GM12864 (cell line): ENCODE data around the gene PPP6R2.
A peak's percentile ranks its signal among the peaks of the same experiment; 100 is the strongest.

Source experiments
- DNase-seq: peaks from one replicate; pipeline ENCODE4 v3.0.0-alpha.2; 2011; ENCODE audit warnings: low read depth
- H3K4me3 ChIP-seq: 2 replicates; pipeline ENCODE4 v1.5.1; 2011; ENCODE audit warnings: mild to moderate bottlenecking, low read depth, low read length, control low read depth
- CTCF ChIP-seq: IDR thresholded peaks from 2 replicates; pipeline ENCODE4 v1.5.1; 2011; ENCODE audit warnings: low read depth, mild to moderate bottlenecking, moderate library complexity, low read length, control low read depth, inconsistent platforms; ENCODE audit errors: missing control alignments

Gene PPP6R2

GRCh38 chr22:50482107-50483074 is 139.3 kb downstream of the PPP6R2 start:
- H3K4me3 ChIP-seq: peak overlapping the region; percentile 59
- no peak for TF ChIP-seq CTCF
- no peak for DNase-seq

- TF ChIP-seq CTCF: no peak
- H3K4me3 ChIP-seq: no peak overlapping the region
- no peak for DNase-seq
Measured at GRCh38 chr22:50483106-50483505, 140.0 kb downstream of the PPP6R2 start.

- H3K4me3 ChIP-seq: no peak overlapping the region
Measured at GRCh38 chr22:50483556-50483955, 140.4 kb downstream of the PPP6R2 start.

GRCh38 chr22:50483977-50484853 is 141.1 kb downstream of the PPP6R2 start:
- TF ChIP-seq CTCF: no peak
- no peak overlapping the region for H3K4me3 ChIP-seq
- no peak for DNase-seq

More at GRCh38 chr22:50483556-50483955, 140.4 kb downstream of the PPP6R2 start:
- no peak for TF ChIP-seq CTCF
- no peak for DNase-seq

- DNase-seq: no peak
- TF ChIP-seq CTCF: no peak
Measured at GRCh38 chr22:50485221-50486131, 142.3 kb downstream of the PPP6R2 start.

More at GRCh38 chr22:50485221-50486131, 142.3 kb downstream of the PPP6R2 start:
- no peak overlapping the region for H3K4me3 ChIP-seq
